Measurements from ENCODE around the gene CC2D1A.

- TF ChIP-seq CTCF (conservative IDR thresholded peaks at IDR 0.05; ENCODE audit: low read depth, low read length), result no peak
- no peak for TF ChIP-seq EZH2phosphoT487 (IDR thresholded peaks at IDR 0.05; ENCODE audit: borderline replicate concordance, low read length)
Observed at GRCh38 chr19:13959141-13959961, 53.4 kb downstream of the CC2D1A start.
